ENCODE results near the gene EMC1.

DNA sequence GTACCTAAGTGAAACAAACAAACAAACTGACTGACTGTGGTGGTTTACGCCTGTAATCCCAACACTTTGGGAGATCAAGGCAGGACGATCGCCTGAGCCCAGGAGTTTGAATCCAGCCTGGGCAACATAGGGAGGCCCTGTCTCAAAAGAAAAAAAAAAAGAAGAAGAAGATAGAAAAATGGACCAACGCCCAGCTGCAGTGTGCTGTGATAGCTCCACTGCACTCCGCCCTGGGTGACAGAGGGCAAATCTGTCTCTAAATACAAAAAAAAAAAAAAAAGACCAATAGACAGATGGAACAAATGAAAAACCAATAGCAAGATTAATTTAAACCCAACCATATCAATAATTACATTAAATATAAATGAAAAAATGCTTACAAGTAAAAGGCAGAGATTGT, 23.3 kb upstream of the EMC1 start:
- TF ChIP-seq TAF1 (IDR thresholded peaks at IDR 0.05; ENCODE audit: low read depth, low read length), result no peak
- TF ChIP-seq POLR2A (IDR thresholded peaks at IDR 0.05; ENCODE audit: low read depth, low read length), result no peak
